Liver (tissue), 3 donors: ENCODE measurements around the gene BRD3.

Experiments used
- GABPA ChIP-seq, 2 donors: IDR thresholded peaks in 1 of 2; conservative IDR thresholded peaks in 1 of 2; 2 replicates each; pipeline ENCODE4 v1.6.1; 2016; ENCODE audit warnings: antibody characterized with exemption in 2 of 2, mild to moderate bottlenecking in 1 of 2, moderate library complexity in 1 of 2
- JUND ChIP-seq, 2 donors: IDR thresholded peaks; 2 replicates each; pipeline ENCODE4 v1.6.1; 2016; ENCODE audit warnings: antibody characterized with exemption in 2 of 2
- NR2F2 ChIP-seq: IDR thresholded peaks from 2 replicates; pipeline ENCODE4 v1.6.1; 2016; ENCODE audit warnings: antibody characterized with exemption
- RAD21 ChIP-seq, 2 donors: IDR thresholded peaks; 2 replicates each; pipeline ENCODE4 v1.6.1; 2016; ENCODE audit warnings: antibody characterized with exemption in 2 of 2, mild to moderate bottlenecking in 2 of 2
- RXRA ChIP-seq, 2 donors: IDR thresholded peaks; 2 replicates each; pipeline ENCODE4 v1.6.1; 2017 to 2018; ENCODE audit warnings: antibody characterized with exemption in 2 of 2, mild to moderate bottlenecking in 1 of 2
- TAF1 ChIP-seq: conservative IDR thresholded peaks from 2 replicates; pipeline ENCODE4 v1.6.1; 2016; ENCODE audit warnings: antibody characterized with exemption, mild to moderate bottlenecking
- YY1 ChIP-seq: IDR thresholded peaks from 2 replicates; pipeline ENCODE4 v1.6.1; 2016; ENCODE audit warnings: antibody characterized with exemption, mild to moderate bottlenecking
- TF ChIP-seq, protein P1 (sequence below): fragments of 150-350 bp; IDR thresholded peaks from 2 replicates; pipeline ENCODE4 v1.5.1; 2017; ENCODE audit warnings: improper control_type of control experiment, low read depth, low read length; ENCODE audit not compliant: missing input control
- TF ChIP-seq, protein P2 (sequence below): IDR thresholded peaks from 2 replicates; pipeline ENCODE4 v1.6.1; 2016; ENCODE audit warnings: antibody characterized with exemption, mild to moderate bottlenecking
- TF ChIP-seq, protein P3 (sequence below): IDR thresholded peaks from 2 replicates; pipeline ENCODE4 v1.6.1; 2016; ENCODE audit warnings: antibody characterized with exemption
- donor health status: healthy.
- donor health status: healthy.

DNA sequence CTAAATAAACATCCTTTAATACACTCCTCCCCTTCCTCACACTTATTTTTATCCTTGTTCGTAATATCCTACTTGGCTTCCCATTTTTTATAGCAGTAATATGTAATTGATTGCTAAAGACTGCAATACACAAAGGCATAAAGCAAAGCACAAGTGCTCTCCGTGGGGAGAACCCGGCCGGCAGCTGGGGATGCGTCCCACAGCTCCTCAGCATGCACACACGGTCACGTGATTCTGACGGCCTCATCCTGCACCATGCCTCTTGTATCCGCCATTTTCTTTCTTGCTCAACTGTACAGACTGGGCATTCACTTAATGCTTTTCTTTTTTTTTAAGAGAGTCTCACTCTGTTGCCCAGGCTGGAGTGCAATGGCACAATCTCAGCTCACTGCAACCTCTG is 39.8 kb downstream of the BRD3 start:
- TF ChIP-seq TAF1 (no peak), JUND (IDR thresholded peaks at IDR 0.05) (no peak), NR2F2 (no peak), RAD21 (IDR thresholded peaks at IDR 0.05) (no peak), RXRA (IDR thresholded peaks at IDR 0.05) (no peak), YY1 (no peak), GABPA (IDR thresholded peaks at IDR 0.05 in 1 of 2, conservative IDR thresholded peaks at IDR 0.05 in 1 of 2) (no peak)
- TF ChIP-seq, protein P1, sequence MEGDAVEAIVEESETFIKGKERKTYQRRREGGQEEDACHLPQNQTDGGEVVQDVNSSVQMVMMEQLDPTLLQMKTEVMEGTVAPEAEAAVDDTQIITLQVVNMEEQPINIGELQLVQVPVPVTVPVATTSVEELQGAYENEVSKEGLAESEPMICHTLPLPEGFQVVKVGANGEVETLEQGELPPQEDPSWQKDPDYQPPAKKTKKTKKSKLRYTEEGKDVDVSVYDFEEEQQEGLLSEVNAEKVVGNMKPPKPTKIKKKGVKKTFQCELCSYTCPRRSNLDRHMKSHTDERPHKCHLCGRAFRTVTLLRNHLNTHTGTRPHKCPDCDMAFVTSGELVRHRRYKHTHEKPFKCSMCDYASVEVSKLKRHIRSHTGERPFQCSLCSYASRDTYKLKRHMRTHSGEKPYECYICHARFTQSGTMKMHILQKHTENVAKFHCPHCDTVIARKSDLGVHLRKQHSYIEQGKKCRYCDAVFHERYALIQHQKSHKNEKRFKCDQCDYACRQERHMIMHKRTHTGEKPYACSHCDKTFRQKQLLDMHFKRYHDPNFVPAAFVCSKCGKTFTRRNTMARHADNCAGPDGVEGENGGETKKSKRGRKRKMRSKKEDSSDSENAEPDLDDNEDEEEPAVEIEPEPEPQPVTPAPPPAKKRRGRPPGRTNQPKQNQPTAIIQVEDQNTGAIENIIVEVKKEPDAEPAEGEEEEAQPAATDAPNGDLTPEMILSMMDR = no peak
- TF ChIP-seq, protein P2, sequence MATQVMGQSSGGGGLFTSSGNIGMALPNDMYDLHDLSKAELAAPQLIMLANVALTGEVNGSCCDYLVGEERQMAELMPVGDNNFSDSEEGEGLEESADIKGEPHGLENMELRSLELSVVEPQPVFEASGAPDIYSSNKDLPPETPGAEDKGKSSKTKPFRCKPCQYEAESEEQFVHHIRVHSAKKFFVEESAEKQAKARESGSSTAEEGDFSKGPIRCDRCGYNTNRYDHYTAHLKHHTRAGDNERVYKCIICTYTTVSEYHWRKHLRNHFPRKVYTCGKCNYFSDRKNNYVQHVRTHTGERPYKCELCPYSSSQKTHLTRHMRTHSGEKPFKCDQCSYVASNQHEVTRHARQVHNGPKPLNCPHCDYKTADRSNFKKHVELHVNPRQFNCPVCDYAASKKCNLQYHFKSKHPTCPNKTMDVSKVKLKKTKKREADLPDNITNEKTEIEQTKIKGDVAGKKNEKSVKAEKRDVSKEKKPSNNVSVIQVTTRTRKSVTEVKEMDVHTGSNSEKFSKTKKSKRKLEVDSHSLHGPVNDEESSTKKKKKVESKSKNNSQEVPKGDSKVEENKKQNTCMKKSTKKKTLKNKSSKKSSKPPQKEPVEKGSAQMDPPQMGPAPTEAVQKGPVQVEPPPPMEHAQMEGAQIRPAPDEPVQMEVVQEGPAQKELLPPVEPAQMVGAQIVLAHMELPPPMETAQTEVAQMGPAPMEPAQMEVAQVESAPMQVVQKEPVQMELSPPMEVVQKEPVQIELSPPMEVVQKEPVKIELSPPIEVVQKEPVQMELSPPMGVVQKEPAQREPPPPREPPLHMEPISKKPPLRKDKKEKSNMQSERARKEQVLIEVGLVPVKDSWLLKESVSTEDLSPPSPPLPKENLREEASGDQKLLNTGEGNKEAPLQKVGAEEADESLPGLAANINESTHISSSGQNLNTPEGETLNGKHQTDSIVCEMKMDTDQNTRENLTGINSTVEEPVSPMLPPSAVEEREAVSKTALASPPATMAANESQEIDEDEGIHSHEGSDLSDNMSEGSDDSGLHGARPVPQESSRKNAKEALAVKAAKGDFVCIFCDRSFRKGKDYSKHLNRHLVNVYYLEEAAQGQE = no peak
- TF ChIP-seq, protein P3, sequence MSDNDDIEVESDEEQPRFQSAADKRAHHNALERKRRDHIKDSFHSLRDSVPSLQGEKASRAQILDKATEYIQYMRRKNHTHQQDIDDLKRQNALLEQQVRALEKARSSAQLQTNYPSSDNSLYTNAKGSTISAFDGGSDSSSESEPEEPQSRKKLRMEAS = no peak
